HFF-Myc (cell line): ENCODE data around the gene KCNQ1.

Experiments used
- DNase-seq: peaks from one replicate; pipeline ENCODE4 v3.0.0-alpha.2; 2011; ENCODE audit warnings: low read depth; ENCODE audit errors: extremely low read depth
- H3K4me3 ChIP-seq: replicated peaks from 2 replicates; pipeline ENCODE4 v1.5.1; 2011; ENCODE audit warnings: low read depth, mild to moderate bottlenecking, control low read depth, low read length
- CTCF ChIP-seq: IDR thresholded peaks from 2 replicates; pipeline ENCODE4 v1.5.1; 2012; ENCODE audit warnings: mild to moderate bottlenecking, low read depth, low read length, control low read depth; ENCODE audit errors: missing control alignments

Gene KCNQ1

DNA sequence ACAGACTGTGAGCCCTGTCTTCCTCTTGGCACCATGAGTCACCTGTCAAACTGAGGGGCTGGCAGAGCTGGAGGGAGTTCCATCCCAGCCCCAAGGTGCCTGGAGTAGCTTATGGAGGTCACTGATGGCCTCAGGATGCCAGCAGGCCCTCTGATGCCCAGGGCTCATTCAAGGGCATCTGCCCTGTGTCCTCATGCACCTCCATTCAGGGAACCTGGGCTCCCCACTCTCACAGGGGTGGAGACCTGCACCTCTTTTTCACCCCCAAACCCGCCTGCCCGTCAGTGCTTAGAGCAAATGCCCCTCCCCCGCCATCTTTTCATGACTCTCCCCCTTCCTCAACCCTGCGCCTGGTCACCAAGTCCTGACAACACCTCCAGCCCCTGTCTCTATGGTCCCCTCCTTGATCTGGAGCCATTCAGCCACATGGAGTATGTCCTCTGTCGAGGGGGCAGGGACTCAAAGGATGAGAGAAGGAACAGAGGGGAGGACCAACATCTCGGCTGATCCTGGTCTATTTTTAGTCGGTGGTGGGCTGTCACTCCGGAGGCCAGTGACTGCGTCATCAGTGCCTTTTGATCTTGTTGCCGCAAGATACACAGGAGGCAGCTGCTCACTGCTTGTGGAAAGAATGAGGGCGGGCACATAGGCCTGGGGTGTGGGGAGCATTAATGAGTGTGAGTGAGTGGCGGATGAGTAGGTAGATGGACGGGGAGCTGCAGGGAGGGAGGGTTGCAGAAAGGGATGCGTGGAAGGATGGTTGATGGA lies 368.5 kb downstream of the KCNQ1 start:
- DNase-seq: no peak
- no peak for TF ChIP-seq CTCF
- H3K4me3 ChIP-seq: no peak overlapping the region

GRCh38 chr11:2813968-2814367 lies 369.2 kb downstream of the KCNQ1 start:
- TF ChIP-seq CTCF: no peak
- DNase-seq: no peak
- H3K4me3 ChIP-seq: no peak overlapping the region

- no peak overlapping the region for H3K4me3 ChIP-seq
- no peak for TF ChIP-seq CTCF
- no peak for DNase-seq
Observed at GRCh38 chr11:2814751-2815150, 369.9 kb downstream of the KCNQ1 start.

- no peak for TF ChIP-seq CTCF
- DNase-seq: no peak
- no peak overlapping the region for H3K4me3 ChIP-seq
Observed at GRCh38 chr11:2815762-2816496, 371.1 kb downstream of the KCNQ1 start.

DNA sequence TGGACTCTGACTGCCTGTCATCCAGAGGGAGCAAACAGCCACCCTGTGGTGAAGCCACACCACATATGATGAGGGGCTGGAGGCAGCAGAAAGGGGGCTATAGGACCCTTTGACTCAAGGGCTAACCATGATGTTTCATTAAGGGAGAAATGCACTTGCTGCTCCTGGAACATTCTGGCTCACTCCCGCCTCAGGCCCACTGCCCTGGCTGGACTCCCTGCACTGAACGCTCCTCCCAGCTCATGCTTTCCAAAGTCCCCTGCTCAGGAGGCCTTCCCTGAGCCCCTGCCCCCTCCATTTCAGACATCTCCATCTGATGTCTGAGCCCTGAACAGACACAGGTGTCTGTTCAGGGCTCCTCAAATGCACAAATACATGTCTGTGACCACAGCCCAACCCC lies 371.7 kb downstream of the KCNQ1 start:
- no peak for DNase-seq
- no peak for TF ChIP-seq CTCF
- H3K4me3 ChIP-seq: no peak overlapping the region

- no peak for DNase-seq
- no peak for TF ChIP-seq CTCF
- H3K4me3 ChIP-seq: no peak overlapping the region
Observed at GRCh38 chr11:2816941-2817421, 372.2 kb downstream of the KCNQ1 start.
